ENCODE results near the gene FREM3.

DNA sequence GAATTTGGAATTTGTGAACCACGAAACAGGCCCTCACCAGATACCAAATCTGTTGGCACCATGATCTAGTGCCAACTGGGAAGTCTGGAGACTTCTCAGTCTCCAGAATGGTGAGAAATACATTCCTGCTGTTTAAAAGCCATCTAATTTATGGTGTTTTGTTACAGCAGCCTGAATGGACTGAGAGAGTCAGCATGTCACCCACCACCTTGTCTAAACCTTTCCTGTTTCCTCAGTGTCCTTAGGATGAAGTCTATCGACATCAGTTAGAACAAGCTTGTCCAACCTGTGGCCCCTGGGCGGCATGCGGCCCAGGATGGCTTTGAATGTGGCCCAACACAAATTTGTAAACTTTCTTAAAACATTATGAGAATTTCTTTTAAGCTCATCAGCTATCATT lies 42.1 kb downstream of the FREM3 start:
- TF ChIP-seq, protein P1, sequence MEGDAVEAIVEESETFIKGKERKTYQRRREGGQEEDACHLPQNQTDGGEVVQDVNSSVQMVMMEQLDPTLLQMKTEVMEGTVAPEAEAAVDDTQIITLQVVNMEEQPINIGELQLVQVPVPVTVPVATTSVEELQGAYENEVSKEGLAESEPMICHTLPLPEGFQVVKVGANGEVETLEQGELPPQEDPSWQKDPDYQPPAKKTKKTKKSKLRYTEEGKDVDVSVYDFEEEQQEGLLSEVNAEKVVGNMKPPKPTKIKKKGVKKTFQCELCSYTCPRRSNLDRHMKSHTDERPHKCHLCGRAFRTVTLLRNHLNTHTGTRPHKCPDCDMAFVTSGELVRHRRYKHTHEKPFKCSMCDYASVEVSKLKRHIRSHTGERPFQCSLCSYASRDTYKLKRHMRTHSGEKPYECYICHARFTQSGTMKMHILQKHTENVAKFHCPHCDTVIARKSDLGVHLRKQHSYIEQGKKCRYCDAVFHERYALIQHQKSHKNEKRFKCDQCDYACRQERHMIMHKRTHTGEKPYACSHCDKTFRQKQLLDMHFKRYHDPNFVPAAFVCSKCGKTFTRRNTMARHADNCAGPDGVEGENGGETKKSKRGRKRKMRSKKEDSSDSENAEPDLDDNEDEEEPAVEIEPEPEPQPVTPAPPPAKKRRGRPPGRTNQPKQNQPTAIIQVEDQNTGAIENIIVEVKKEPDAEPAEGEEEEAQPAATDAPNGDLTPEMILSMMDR (IDR thresholded peaks at IDR 0.05) = no peak
- TF ChIP-seq JUND (IDR thresholded peaks at IDR 0.05) (no peak), MEF2A (IDR thresholded peaks at IDR 0.05; ENCODE audit: borderline replicate concordance, low read depth) (no peak), EZH2phosphoT487 (IDR thresholded peaks at IDR 0.05; ENCODE audit: borderline replicate concordance, low read depth) (no peak), EP300 (IDR thresholded peaks at IDR 0.05; ENCODE audit: borderline replicate concordance in 1 of 2, low read depth in 1 of 2, low read length in 1 of 2) (no peak), TAF1 (IDR thresholded peaks at IDR 0.05; ENCODE audit: borderline replicate concordance, low read depth, low read length) (no peak)
- TF ChIP-seq, protein P2, sequence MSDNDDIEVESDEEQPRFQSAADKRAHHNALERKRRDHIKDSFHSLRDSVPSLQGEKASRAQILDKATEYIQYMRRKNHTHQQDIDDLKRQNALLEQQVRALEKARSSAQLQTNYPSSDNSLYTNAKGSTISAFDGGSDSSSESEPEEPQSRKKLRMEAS (IDR thresholded peaks at IDR 0.05; ENCODE audit: low read depth) = no peak
- TF ChIP-seq, protein P3, sequence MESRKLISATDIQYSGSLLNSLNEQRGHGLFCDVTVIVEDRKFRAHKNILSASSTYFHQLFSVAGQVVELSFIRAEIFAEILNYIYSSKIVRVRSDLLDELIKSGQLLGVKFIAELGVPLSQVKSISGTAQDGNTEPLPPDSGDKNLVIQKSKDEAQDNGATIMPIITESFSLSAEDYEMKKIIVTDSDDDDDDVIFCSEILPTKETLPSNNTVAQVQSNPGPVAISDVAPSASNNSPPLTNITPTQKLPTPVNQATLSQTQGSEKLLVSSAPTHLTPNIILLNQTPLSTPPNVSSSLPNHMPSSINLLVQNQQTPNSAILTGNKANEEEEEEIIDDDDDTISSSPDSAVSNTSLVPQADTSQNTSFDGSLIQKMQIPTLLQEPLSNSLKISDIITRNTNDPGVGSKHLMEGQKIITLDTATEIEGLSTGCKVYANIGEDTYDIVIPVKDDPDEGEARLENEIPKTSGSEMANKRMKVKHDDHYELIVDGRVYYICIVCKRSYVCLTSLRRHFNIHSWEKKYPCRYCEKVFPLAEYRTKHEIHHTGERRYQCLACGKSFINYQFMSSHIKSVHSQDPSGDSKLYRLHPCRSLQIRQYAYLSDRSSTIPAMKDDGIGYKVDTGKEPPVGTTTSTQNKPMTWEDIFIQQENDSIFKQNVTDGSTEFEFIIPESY (IDR thresholded peaks at IDR 0.05; ENCODE audit: borderline replicate concordance, low read depth) = no peak
- TF ChIP-seq, protein P4, sequence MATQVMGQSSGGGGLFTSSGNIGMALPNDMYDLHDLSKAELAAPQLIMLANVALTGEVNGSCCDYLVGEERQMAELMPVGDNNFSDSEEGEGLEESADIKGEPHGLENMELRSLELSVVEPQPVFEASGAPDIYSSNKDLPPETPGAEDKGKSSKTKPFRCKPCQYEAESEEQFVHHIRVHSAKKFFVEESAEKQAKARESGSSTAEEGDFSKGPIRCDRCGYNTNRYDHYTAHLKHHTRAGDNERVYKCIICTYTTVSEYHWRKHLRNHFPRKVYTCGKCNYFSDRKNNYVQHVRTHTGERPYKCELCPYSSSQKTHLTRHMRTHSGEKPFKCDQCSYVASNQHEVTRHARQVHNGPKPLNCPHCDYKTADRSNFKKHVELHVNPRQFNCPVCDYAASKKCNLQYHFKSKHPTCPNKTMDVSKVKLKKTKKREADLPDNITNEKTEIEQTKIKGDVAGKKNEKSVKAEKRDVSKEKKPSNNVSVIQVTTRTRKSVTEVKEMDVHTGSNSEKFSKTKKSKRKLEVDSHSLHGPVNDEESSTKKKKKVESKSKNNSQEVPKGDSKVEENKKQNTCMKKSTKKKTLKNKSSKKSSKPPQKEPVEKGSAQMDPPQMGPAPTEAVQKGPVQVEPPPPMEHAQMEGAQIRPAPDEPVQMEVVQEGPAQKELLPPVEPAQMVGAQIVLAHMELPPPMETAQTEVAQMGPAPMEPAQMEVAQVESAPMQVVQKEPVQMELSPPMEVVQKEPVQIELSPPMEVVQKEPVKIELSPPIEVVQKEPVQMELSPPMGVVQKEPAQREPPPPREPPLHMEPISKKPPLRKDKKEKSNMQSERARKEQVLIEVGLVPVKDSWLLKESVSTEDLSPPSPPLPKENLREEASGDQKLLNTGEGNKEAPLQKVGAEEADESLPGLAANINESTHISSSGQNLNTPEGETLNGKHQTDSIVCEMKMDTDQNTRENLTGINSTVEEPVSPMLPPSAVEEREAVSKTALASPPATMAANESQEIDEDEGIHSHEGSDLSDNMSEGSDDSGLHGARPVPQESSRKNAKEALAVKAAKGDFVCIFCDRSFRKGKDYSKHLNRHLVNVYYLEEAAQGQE (IDR thresholded peaks at IDR 0.05; ENCODE audit: low read depth, low read length) = no peak

All from SK-N-SH (cell line).